Nephron (organoid): Measurements from ENCODE around the gene BCAS2.

Source experiments
- H3K27ac Mint-ChIP-seq, 3 experiments: 2 replicates each; pipeline ENCODE4 v1.8.0; 2020; ENCODE audit warnings: mixed read lengths in 3 of 3, mild to moderate bottlenecking in 2 of 3, moderate library complexity in 1 of 3
- H3K27me3 Mint-ChIP-seq: 2 replicates; pipeline ENCODE4 v1.8.0; 2021; ENCODE audit warnings: low read depth, mild to moderate bottlenecking, moderate library complexity, mixed read lengths
- H3K36me3 Mint-ChIP-seq: 2 replicates; pipeline ENCODE4 v1.8.0; 2020; ENCODE audit warnings: low read depth, mixed read lengths
- H3K4me1 Mint-ChIP-seq: 2 replicates; pipeline ENCODE4 v1.8.0; 2020; ENCODE audit warnings: mixed read lengths
- H3K4me3 Mint-ChIP-seq, 3 experiments: 2 replicates each; pipeline ENCODE4 v1.8.0; 2020; ENCODE audit warnings: mild to moderate bottlenecking in 3 of 3, mixed read lengths in 3 of 3, moderate library complexity in 2 of 3
- H3K9me3 Mint-ChIP-seq: 2 replicates; pipeline ENCODE4 v1.8.0; 2020; ENCODE audit warnings: mixed read lengths
- TF ChIP-seq, protein P1 (sequence below), 3 experiments: fragments of 200-600 bp; sonication (generic); IDR thresholded peaks; one replicate each; pipeline ENCODE4 v1.5.0; 2021; ENCODE audit warnings: antibody characterized with exemption in 3 of 3; ENCODE audit not compliant: unreplicated experiment in 3 of 3

BCAS2 gene

DNA sequence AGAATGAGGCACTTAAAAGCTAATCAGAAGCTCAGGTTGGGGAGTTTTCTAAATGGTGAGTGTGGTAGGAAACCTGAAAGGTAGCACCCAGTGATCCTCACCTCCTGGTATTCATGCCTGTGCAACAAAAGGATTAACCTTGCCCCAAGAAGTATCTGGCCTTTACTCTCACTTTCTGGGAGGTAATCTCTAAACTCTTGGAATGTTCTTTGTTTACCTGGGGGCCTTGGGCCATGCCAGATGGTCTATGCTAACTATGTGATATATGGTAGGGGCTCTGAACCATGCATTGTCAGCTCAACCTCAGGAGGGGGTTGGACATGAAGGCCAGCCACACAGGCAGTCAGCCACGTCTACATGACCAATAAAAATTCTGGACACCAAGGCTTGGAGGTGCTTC lies 46.0 kb downstream of the BCAS2 start:
- H3K4me1 Mint-ChIP-seq = no peaks in the 10 kb centered on the region
- no peak overlapping the region for H3K4me3 Mint-ChIP-seq
- no peaks in the 10 kb centered on the region for H3K36me3 Mint-ChIP-seq
- no peaks in the 10 kb centered on the region for H3K27me3 Mint-ChIP-seq
- no peak overlapping the region for H3K27ac Mint-ChIP-seq
- TF ChIP-seq, protein P1, sequence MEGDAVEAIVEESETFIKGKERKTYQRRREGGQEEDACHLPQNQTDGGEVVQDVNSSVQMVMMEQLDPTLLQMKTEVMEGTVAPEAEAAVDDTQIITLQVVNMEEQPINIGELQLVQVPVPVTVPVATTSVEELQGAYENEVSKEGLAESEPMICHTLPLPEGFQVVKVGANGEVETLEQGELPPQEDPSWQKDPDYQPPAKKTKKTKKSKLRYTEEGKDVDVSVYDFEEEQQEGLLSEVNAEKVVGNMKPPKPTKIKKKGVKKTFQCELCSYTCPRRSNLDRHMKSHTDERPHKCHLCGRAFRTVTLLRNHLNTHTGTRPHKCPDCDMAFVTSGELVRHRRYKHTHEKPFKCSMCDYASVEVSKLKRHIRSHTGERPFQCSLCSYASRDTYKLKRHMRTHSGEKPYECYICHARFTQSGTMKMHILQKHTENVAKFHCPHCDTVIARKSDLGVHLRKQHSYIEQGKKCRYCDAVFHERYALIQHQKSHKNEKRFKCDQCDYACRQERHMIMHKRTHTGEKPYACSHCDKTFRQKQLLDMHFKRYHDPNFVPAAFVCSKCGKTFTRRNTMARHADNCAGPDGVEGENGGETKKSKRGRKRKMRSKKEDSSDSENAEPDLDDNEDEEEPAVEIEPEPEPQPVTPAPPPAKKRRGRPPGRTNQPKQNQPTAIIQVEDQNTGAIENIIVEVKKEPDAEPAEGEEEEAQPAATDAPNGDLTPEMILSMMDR (IDR thresholded peaks at IDR 0.05; ENCODE audit: unreplicated experiment in 3 of 3) = no peak
- H3K9me3 Mint-ChIP-seq = no peaks in the 10 kb centered on the region

DNA sequence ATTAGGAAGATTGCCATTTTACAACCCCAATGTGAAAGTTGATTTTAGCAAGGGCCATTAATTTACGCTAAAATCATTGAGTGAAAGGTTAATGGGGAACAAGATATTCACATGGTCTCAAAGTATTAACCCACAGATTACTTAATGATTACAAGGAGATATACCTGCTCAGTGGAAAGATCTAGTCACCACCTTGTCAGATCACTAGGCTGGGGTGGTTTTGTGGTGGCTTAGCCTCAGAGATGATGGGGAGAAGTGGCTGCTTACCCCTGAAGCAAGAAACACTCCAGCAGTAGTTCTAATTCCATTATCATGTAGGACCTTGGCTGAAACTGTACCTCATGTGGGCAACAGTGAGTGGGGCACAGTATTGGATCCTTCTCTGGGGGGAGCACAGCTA lies 50.3 kb downstream of the BCAS2 start:
- Mint-ChIP-seq H3K4me3 (no peak overlapping the region), H3K27ac (no peak overlapping the region), H3K4me1 (no peaks in the 10 kb centered on the region), H3K27me3 (no peaks in the 10 kb centered on the region), H3K36me3 (no peaks in the 10 kb centered on the region), H3K9me3 (no peaks in the 10 kb centered on the region)
- TF ChIP-seq, protein P1 (IDR thresholded peaks at IDR 0.05; ENCODE audit: unreplicated experiment in 3 of 3) = no peak

DNA sequence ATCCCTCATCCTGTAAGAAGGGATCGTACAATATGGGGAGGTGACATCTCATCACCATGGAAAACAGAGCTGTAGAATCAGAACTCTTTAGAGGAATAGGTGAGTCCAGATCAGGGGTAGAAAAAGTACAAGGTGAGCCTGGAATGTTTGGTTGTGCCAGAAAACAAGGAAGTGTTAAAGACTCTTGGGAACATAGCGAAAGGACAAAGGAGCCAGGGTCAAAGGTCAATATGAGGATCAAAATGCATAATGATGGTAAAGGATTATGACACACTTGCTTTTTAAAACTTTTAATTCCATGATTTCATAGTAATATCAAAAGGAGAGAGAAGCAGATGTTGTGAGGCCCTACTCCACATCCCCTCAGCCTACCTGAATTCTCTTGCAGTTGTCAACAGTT lies 51.2 kb downstream of the BCAS2 start:
- Mint-ChIP-seq H3K36me3 (no peaks in the 10 kb centered on the region), H3K27ac (no peak overlapping the region), H3K4me3 (no peak overlapping the region), H3K4me1 (no peaks in the 10 kb centered on the region), H3K9me3 (no peaks in the 10 kb centered on the region), H3K27me3 (no peaks in the 10 kb centered on the region)
- TF ChIP-seq, protein P1 (IDR thresholded peaks at IDR 0.05; ENCODE audit: unreplicated experiment in 3 of 3) = no peak

DNA sequence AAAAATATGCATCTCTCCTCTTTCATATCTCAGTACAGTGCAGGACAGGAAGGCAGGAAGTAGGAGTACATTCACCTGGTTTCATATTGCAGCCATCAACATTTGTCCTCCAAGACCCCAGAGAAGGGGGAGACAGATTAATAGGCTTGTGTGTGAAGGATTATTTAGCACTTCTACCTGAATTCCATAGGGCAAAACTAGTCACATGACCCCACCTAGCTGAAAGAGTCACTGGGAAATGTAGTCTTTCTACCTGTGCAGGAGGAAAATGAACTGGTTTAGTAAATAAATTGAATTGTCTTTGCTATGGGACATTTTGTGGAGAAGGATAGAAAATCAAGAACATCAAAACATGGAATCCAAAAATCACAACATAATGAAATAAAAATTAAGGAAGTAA lies 56.5 kb downstream of the BCAS2 start:
- Mint-ChIP-seq H3K27me3 (no peaks in the 10 kb centered on the region), H3K4me3 (no peak overlapping the region), H3K4me1 (peaks cover 5% of the 10 kb centered on the region), H3K9me3 (no peaks in the 10 kb centered on the region), H3K27ac (peak overlapping the region in 1 of 3 experiments; percentile 65), H3K36me3 (no peaks in the 10 kb centered on the region)
- TF ChIP-seq, protein P1 (IDR thresholded peaks at IDR 0.05; ENCODE audit: unreplicated experiment in 3 of 3) = no peak

DNA sequence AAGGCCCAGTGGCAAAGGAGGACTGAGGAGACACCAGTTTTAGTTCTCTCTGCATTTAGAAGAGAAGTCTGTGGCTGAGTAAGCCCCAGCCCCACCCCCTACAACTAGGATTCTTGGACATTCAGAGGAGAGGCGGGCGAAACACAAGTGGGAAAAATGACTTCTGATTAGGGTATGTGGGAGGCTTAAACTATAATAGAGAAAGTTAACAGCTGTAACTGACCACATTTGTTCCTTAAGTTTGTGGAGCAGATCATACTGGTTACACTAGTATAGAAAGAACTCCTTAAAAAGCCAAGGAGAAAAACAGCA lies 59.2 kb downstream of the BCAS2 start:
- H3K4me3 Mint-ChIP-seq = no peak overlapping the region
- peaks cover 5% of the 10 kb centered on the region for H3K4me1 Mint-ChIP-seq
- TF ChIP-seq, protein P1 (IDR thresholded peaks at IDR 0.05; ENCODE audit: unreplicated experiment in 3 of 3) = no peak

DNA sequence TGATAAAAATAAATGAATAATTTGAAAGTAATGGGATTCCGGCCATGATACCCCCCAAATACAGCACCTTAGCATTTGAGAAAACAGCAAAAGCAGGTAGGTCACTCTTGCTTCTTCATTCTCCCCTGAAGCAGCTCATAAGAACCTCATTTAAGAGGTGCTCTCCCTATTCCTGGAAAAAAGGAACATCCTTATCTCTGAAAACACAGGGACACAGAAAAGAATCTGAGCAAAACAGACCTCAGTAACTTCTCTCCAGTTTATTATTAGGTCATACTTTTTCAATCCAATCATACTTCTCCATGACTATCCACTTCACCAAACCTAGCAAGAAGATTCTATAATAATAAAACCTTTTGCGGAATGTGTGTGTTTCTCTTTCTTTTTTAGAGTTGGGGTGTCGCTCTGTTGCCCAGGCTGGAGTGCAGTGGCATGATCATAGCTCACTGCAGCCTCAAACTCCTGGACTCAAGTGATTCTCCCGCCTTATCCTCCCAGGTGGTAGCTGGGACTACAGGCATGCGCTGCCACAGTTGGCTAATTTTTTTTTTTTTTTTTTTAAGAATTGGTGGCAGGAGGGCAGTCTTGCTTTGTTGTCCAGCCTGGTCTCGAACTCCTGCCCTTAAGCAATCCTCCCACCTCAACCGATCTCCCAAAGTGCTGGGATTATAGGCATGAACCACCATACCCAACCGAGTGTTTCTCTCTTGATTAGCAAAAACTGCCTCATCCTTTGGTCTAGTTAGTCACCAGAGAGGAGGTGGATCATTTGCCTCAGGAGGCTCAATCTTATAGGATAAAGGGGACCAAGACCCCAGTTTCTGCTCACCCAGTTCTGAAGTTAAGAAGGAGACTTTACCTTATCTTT lies 59.8 kb downstream of the BCAS2 start:
- Mint-ChIP-seq H3K27ac (no peak overlapping the region), H3K4me3 (no peak overlapping the region), H3K4me1 (peaks cover 5% of the 10 kb centered on the region), H3K9me3 (no peaks in the 10 kb centered on the region), H3K36me3 (no peaks in the 10 kb centered on the region), H3K27me3 (no peaks in the 10 kb centered on the region)
- TF ChIP-seq, protein P1 (IDR thresholded peaks at IDR 0.05; ENCODE audit: unreplicated experiment in 3 of 3) = no peak

More for the DNA sequence above, 59.2 kb downstream of the BCAS2 start:
- Mint-ChIP-seq H3K27ac (no peak overlapping the region), H3K36me3 (no peaks in the 10 kb centered on the region), H3K9me3 (no peaks in the 10 kb centered on the region), H3K27me3 (no peaks in the 10 kb centered on the region)
